Amniotic epithelial cell (primary cell): ENCODE measurements around the gene USP8.
A peak's percentile ranks its signal among the peaks of the same experiment; 100 is the strongest.
"Not testable (repeated sequence)": the region's sequence is repeated elsewhere in the genome, so short reads cannot be mapped to it uniquely, and the experiment has no call there.

Experiments used
- DNase-seq: peaks from one replicate; pipeline ENCODE4 v3.0.0-alpha.2; 2010; ENCODE audit warnings: low read depth

The USP8 gene

GRCh38 chr15:50424066-50424890, at the start of gene USP8:
USP8 (plus strand) TSS chr15:50424405; CDS start chr15:50439074, 14,669 bp downstream.
- peak; percentile 98 for DNase-seq

GRCh38 chr15:50377867-50378751, 46.1 kb upstream of the USP8 start:
- peak; percentile 27 for DNase-seq

- no peak for DNase-seq
Observed at GRCh38 chr15:50378776-50379175, 45.4 kb upstream of the USP8 start.

GRCh38 chr15:50379413-50379812, 44.8 kb upstream of the USP8 start:
- not testable (repeated sequence) for DNase-seq

GRCh38 chr15:50380089-50380488, 44.1 kb upstream of the USP8 start:
- peak; percentile 37 for DNase-seq

GRCh38 chr15:50381438-50381837, 42.8 kb upstream of the USP8 start:
- DNase-seq: no peak

- DNase-seq: not testable (repeated sequence)
Observed at GRCh38 chr15:50382408-50382807, 41.8 kb upstream of the USP8 start.

- DNase-seq: no peak
Observed at GRCh38 chr15:50390554-50391264, 33.5 kb upstream of the USP8 start.

GRCh38 chr15:50391561-50391960, 32.6 kb upstream of the USP8 start:
- DNase-seq: not testable (repeated sequence)

- DNase-seq: no peak
Observed at GRCh38 chr15:50411870-50412269, 12.3 kb upstream of the USP8 start.

GRCh38 chr15:50414624-50415023, 9.6 kb upstream of the USP8 start:
- no peak for DNase-seq

GRCh38 chr15:50415752-50416404, 8.3 kb upstream of the USP8 start:
- peak; percentile 32 for DNase-seq

GRCh38 chr15:50416890-50417289, 7.3 kb upstream of the USP8 start:
- no peak for DNase-seq

GRCh38 chr15:50418041-50418583, 6.1 kb upstream of the USP8 start:
- no peak for DNase-seq

GRCh38 chr15:50425219-50425618, 1.0 kb downstream of the USP8 start:
- DNase-seq: no peak

- DNase-seq: not testable (repeated sequence)
Observed at GRCh38 chr15:50425678-50426246, 1.6 kb downstream of the USP8 start.

GRCh38 chr15:50426428-50426827, 2.2 kb downstream of the USP8 start:
- DNase-seq: no peak

GRCh38 chr15:50431204-50431603, 7.0 kb downstream of the USP8 start:
- DNase-seq: no peak

- DNase-seq: no peak
Observed at GRCh38 chr15:50432230-50432629, 8.0 kb downstream of the USP8 start.

- DNase-seq: no peak
Observed at GRCh38 chr15:50435772-50436171, 11.6 kb downstream of the USP8 start.

- no peak for DNase-seq
Observed at GRCh38 chr15:50438251-50438650, 14.0 kb downstream of the USP8 start.
